WTC11 (cell line): ENCODE data around the gene SLC18A2.

Experiments
- GABPB1 ChIP-seq: sonication (generic); formaldehyde crosslinking; IDR thresholded peaks from 2 replicates; pipeline ENCODE4 v1.8.1; 2023; ENCODE audit warnings: mild to moderate bottlenecking, missing genetic modification reagents
- NFYB ChIP-seq: sonication (generic); formaldehyde crosslinking; conservative IDR thresholded peaks from 2 replicates; pipeline ENCODE4 v1.8.0; 2022; ENCODE audit warnings: low read depth, missing genetic modification reagents
- SMAD3 ChIP-seq: sonication (generic); formaldehyde crosslinking; IDR thresholded peaks from 2 replicates; pipeline ENCODE4 v1.8.0; 2022; ENCODE audit warnings: missing genetic modification reagents, mild to moderate bottlenecking, borderline replicate concordance
- SP1 ChIP-seq: sonication (generic); formaldehyde crosslinking; conservative IDR thresholded peaks from 2 replicates; pipeline ENCODE4 v1.8.1; 2022; ENCODE audit warnings: missing genetic modification reagents
- ZNF138 ChIP-seq: sonication (generic); formaldehyde crosslinking; conservative IDR thresholded peaks from 2 replicates; pipeline ENCODE4 v1.8.1; 2022; ENCODE audit warnings: mild to moderate bottlenecking, moderate library complexity, missing genetic modification reagents
- TF ChIP-seq, protein P1 (sequence below): fragments of 200-600 bp; IDR thresholded peaks from 2 replicates; pipeline ENCODE4 v1.8.0; 2022; ENCODE audit warnings: antibody characterized with exemption
- TF ChIP-seq, protein P2 (sequence below): sonication (generic); formaldehyde crosslinking; IDR thresholded peaks from 2 replicates; pipeline ENCODE4 v1.8.0; 2022; ENCODE audit warnings: mild to moderate bottlenecking, missing genetic modification reagents
- TF ChIP-seq, protein P3 (sequence below): sonication (generic); formaldehyde crosslinking; IDR thresholded peaks from 2 replicates; pipeline ENCODE4 v1.8.1; 2022; ENCODE audit warnings: mild to moderate bottlenecking, missing genetic modification reagents, moderate library complexity, borderline replicate concordance
- TF ChIP-seq, protein P4 (sequence below): sonication (generic); formaldehyde crosslinking; IDR thresholded peaks from 2 replicates; pipeline ENCODE4 v1.8.1; 2023; ENCODE audit warnings: mild to moderate bottlenecking, moderate library complexity, missing genetic modification reagents

DNA sequence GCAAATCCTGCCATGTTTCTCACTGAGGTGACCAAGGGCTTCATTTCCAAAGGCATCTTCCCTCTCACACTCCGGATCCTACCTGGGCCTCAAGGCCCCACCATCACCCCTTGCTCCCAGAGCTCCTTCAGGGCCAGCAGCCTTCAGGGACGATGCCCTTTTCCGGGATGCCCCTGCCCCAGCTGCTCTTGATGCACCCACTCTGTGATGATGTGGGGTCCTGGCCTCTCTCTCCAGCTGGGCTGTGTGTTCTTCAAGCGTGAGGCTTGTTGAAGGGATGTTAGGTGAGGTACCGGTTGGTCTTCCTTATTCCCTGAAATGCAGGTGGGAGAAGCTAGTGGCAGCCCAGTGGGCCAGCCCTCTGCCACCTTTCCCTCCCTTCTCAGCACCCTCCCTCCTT lies 18.4 kb upstream of the SLC18A2 start:
- TF ChIP-seq, protein P1, sequence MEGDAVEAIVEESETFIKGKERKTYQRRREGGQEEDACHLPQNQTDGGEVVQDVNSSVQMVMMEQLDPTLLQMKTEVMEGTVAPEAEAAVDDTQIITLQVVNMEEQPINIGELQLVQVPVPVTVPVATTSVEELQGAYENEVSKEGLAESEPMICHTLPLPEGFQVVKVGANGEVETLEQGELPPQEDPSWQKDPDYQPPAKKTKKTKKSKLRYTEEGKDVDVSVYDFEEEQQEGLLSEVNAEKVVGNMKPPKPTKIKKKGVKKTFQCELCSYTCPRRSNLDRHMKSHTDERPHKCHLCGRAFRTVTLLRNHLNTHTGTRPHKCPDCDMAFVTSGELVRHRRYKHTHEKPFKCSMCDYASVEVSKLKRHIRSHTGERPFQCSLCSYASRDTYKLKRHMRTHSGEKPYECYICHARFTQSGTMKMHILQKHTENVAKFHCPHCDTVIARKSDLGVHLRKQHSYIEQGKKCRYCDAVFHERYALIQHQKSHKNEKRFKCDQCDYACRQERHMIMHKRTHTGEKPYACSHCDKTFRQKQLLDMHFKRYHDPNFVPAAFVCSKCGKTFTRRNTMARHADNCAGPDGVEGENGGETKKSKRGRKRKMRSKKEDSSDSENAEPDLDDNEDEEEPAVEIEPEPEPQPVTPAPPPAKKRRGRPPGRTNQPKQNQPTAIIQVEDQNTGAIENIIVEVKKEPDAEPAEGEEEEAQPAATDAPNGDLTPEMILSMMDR: no peak
- TF ChIP-seq ZNF138 (CRISPR knock-in tag) (no peak), SP1 (CRISPR knock-in tag) (no peak), SMAD3 (CRISPR knock-in tag) (no peak), GABPB1 (CRISPR knock-in tag) (no peak), NFYB (CRISPR knock-in tag) (no peak)
- TF ChIP-seq, protein P2, sequence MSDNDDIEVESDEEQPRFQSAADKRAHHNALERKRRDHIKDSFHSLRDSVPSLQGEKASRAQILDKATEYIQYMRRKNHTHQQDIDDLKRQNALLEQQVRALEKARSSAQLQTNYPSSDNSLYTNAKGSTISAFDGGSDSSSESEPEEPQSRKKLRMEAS: no peak
- TF ChIP-seq, protein P3, sequence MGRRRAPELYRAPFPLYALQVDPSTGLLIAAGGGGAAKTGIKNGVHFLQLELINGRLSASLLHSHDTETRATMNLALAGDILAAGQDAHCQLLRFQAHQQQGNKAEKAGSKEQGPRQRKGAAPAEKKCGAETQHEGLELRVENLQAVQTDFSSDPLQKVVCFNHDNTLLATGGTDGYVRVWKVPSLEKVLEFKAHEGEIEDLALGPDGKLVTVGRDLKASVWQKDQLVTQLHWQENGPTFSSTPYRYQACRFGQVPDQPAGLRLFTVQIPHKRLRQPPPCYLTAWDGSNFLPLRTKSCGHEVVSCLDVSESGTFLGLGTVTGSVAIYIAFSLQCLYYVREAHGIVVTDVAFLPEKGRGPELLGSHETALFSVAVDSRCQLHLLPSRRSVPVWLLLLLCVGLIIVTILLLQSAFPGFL (CRISPR knock-in tag): no peak
- TF ChIP-seq, protein P4, sequence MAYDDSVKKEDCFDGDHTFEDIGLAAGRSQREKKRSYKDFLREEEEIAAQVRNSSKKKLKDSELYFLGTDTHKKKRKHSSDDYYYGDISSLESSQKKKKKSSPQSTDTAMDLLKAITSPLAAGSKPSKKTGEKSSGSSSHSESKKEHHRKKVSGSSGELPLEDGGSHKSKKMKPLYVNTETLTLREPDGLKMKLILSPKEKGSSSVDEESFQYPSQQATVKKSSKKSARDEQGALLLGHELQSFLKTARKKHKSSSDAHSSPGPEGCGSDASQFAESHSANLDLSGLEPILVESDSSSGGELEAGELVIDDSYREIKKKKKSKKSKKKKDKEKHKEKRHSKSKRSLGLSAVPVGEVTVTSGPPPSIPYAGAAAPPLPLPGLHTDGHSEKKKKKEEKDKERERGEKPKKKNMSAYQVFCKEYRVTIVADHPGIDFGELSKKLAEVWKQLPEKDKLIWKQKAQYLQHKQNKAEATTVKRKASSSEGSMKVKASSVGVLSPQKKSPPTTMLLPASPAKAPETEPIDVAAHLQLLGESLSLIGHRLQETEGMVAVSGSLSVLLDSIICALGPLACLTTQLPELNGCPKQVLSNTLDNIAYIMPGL (CRISPR knock-in tag): no peak
